ENCODE results near the gene SORCS3. TPM values are rescaled to one million over a fixed set of nuclear protein-coding genes. Genes with fewer than 3 reads are reported as not detected.

Gene SORCS3
- total RNA-seq, 1 experiment from 2014 or later: not detected

GRCh38 chr10:104779701-104780100, 138.6 kb downstream of the SORCS3 start (continued):
- TF ChIP-seq REST (IDR thresholded peaks at IDR 0.05; ENCODE audit: low read depth): no peak

- DNase-seq (ENCODE audit: low read depth, low spot score) (no peak), ATAC-seq (no peak)
- no peaks in the 10 kb centered on the region for H3K4me1 ChIP-seq (ENCODE audit: control insufficient read depth in 1 of 2, insufficient read depth in 2 of 2, low read length in 2 of 2)
- no peak overlapping the region for H3K4me3 ChIP-seq (replicated peaks in 1 of 2; ENCODE audit: low read depth in 1 of 2, low read length in 2 of 2)
- H3K9ac ChIP-seq (ENCODE audit: low read length): no peak overlapping the region
- H3K36me3 ChIP-seq (ENCODE audit: control insufficient read depth in 1 of 2, insufficient read depth in 2 of 2, low read length in 2 of 2): no peaks in the 10 kb centered on the region
- H2AFZ ChIP-seq (ENCODE audit: low read depth, low read length, poor library complexity, severe bottlenecking): no peak overlapping the region
- ChIA-PET RAD21 (ENCODE audit: low non-redundant PET in 1 of 2, low total read pairs in 2 of 2, uncharacterized antibody in 2 of 2, unreplicated experiment in 2 of 2) (no interaction called here), CTCF (no interaction called here), POLR2A (no interaction called here)
- H3K9me3 ChIP-seq (ENCODE audit: control insufficient read depth in 1 of 2, insufficient read depth in 1 of 2, low read depth in 1 of 2, low read length in 2 of 2): no peaks in the 10 kb centered on the region
- no peaks in the 10 kb centered on the region for H3K9me2 ChIP-seq (ENCODE audit: insufficient read depth)
- intact Hi-C loops (cut with micrococcal nuclease): no loop called here
- no peaks in the 10 kb centered on the region for H4K20me1 ChIP-seq (ENCODE audit: insufficient read depth)
- TF ChIP-seq EGR1 (IDR thresholded peaks at IDR 0.05; ENCODE audit: low read depth): no peak
- TF ChIP-seq ELF1 (IDR thresholded peaks at IDR 0.05; ENCODE audit: borderline replicate concordance, low read depth): no peak
- TF ChIP-seq EZH2phosphoT487 (IDR thresholded peaks at IDR 0.05; ENCODE audit: borderline replicate concordance): no peak
- no peak for TF ChIP-seq SRF (IDR thresholded peaks at IDR 0.05; ENCODE audit: low read depth)
- no peak for TF ChIP-seq ZFX (IDR thresholded peaks at IDR 0.05)
- no peak for TF ChIP-seq EZH2 (IDR thresholded peaks at IDR 0.05)
- no TSS peak for BruUV-seq (replicated peaks)
- H3K27ac ChIP-seq (ENCODE audit: low read depth, low read length): no peak overlapping the region
- H3K79me2 ChIP-seq (ENCODE audit: insufficient read depth, low read length): no peaks in the 10 kb centered on the region
- no peak overlapping the region for H3K4me2 ChIP-seq (ENCODE audit: low read length)
- H3K27me3 ChIP-seq (ENCODE audit: insufficient read depth, low read length): peaks cover 92% of the 10 kb centered on the region
Measured at GRCh38 chr10:104780165-104780564, 139.1 kb downstream of the SORCS3 start.
